Activated T-cell treated with anti-CD3 and anti-CD28 coated beads for 1 hour (primary cell): ENCODE measurements around the gene CYB5A.

Experiments
- DNase-seq: peaks from one replicate; pipeline ENCODE4 v3.0.0-alpha.2; 2020; ENCODE audit warnings: low read depth

Gene CYB5A

DNA sequence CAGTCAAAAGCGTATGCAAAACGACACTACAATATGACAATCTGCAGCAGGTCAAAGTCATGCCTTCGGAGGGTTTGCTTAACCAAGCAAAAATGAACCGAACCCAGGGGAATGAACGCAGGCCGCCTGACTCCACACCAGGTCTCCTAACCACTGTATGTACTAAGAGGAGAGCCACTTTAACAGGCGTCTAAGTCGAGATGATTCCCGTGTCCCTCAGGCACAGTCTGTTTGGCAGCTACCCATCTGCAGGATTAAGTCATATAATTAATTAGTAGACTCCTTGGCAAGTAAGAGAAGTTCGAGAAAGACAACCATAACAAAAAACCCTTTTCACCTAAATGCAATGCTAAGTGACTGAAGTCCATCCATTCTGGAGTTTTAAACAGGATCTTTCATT lies 15.2 kb downstream of the CYB5A start:
- DNase-seq: no peak

DNA sequence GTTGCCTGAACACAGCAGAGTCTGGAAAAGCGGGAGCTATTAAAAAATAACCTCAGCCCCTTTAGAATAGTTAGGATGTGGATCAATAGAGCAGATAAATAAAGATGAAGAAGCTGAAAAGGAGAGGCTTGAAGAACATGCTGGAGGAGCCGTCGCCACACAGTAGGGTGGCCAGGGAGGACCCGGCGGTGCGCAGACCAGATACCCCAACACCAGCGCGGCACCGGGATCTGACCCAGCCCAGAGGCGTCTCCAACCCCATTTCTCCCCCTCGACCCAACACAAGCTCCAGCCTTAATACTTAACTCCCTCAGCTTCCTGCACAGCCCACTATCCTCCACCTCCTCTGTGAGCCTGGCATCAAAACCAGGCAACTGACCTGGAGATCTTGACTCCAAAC lies 16.0 kb downstream of the CYB5A start:
- DNase-seq: no peak

DNA sequence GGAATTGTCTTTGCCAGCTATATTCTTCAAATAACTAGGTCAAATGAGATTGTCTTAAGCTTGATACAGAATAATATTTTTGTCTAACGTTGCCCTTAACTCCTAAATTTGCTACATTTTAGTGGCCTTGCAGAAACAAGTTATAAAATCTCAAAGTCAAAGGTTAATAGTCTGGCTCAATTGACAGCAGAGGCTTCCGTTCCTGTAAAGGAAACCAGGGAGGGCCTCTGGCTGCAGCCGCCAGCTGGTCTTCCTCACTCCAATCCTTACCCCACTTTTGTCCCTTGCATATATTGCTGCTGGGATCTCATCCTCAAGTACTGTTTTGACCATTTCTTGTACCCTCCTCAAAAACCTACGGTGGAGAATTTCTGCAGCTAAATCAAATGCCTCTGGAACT lies 17.1 kb downstream of the CYB5A start:
- no peak for DNase-seq

- no peak for DNase-seq
Observed at GRCh38 chr18:74273394-74273793, 18.4 kb downstream of the CYB5A start.

- DNase-seq: no peak
Observed at GRCh38 chr18:74271635-74272034, 20.1 kb downstream of the CYB5A start.

- DNase-seq: no peak
Observed at GRCh38 chr18:74268933-74269620, 22.7 kb downstream of the CYB5A start.

DNA sequence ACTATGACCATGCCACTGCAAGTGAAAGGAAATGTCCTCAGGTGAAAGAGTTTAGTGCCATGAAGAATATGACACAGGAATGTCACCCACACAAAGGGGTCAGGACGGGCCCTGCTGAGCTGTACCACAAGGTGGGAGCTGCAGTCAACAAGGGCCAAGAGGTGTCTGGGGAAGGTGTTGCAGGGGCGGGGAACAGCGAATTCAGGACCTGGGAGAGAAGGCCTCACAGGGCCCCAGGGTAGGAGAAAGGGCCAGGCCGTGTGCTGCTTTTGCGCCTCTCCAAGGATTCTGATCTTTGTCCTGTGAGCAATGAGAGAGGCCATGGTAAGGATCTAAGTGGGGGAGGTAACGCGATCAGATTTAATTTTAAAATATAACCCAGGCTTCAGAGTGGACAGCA lies 23.6 kb downstream of the CYB5A start:
- no peak for DNase-seq

DNA sequence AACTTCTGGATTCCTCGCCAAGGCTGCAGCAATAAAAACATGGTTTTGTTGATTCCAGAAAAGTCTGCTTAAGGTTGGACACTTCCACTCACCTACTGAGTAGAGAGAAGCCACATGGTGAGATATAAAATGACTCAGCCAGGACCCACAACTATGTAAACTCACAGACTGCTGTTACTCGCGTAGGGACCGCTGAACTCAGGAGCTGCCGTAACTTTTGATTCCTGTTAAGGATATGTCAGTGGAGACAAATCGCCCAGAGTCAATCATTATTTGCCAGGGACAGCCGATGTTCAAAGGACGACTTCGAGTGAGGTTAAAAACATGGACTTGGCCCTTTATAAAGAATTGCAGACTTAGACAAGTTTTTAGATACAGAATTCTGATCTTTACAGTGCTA lies 25.6 kb downstream of the CYB5A start:
- no peak for DNase-seq

- no peak for DNase-seq
Observed at GRCh38 chr18:74265546-74266098, 26.1 kb downstream of the CYB5A start.

DNA sequence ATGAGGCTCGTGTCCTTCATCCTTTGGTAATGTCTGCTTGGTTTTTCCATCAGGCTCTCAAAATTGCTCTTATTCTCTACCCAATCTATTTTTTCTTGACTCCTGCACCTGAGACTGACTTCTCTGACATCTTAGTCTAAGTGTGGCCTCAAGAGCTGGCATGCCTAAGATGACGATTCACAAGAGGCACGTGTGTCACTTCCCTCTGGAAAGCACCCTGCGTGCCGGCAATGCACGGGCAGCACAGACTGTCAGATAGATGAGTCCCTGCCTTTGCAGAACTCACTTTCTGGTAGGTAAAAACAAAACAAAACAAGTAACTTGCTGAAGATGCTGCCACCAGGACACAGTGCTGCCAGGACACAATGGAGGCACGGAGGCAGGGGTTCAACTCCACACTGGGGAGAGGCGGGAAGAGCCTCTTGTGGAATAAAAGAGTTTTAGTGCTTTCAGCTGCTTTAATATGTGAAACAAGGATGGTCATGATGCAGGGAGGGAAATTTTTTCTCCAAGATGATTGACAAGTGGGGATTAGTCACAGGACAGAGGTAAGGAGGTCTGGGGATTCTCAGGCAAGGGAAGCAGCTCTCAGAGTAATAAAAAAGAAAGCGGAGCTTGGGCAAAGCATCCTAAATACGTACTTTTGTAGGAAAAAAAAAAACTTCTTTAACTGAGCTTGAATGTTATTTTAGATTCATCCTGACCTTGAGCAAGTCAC lies 27.3 kb downstream of the CYB5A start:
- DNase-seq: no peak

DNA sequence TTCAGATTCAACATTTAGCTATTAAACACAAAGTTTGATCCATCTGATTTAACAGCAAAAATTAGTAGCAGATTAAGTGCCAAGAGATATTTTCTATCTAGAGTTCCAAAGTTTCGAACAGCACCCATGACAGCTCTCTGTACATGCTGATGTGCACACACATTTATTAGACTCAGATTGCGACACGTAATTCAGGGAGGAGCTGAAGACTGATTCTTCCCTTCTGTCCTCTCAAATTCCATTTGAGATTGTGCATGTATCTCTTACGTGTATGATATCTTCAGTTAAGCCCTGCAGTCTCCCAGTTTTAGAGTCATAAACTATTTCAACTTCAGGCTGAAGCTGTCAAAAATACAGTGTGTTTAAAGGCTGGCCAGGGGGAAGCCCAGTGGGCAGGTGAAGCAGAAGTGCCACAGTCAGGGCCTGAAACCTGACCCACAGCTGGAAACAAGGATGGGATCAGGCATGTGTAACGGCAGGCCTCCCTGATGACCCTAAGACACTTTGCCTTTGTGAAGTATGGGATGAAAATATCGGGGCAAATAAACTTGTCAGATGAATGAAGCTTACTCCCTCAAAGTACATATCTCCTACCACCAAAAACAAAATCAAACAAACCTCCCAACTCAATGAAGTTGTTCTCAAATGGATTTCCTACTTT lies 30.6 kb downstream of the CYB5A start:
- no peak for DNase-seq

DNA sequence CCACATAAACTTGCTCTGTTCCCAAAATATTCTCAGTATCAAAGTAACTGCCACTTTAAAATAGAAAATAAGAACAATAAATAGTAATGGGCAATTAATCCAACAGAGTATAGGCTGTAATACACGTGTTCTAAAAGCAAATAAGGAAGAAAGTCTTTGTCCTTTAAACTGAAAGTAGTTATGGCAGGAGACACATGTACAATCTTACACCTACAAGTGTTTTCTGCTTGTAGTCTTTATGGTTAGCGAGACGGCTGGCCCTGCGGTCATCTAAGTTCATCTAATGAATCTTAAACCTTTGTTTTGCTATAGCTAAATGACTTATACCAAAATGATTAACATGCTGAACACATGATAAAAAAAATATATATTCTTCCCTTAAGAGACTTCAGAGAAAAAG lies 32.4 kb downstream of the CYB5A start:
- DNase-seq: no peak

DNA sequence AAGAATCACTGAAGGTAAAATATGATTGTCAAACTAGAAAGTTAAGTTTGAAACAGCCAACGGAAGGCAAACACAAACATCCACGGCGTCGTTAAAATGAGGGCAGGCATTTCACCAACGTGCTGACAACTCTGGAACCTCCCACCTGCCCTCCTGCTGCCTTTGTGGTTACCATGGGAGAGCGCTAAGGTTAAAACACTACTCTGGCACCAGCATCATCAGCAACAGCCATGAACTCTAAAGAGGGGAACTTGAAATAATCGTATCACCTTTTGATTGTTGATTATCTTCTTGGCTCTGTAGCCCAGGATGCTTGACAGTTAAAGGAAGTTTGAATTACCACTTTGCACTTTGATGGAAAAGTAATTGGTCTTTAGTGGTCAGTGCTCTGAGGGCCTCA lies 34.7 kb downstream of the CYB5A start:
- no peak for DNase-seq

GRCh38 chr18:74256190-74256589 lies 35.6 kb downstream of the CYB5A start:
- DNase-seq: no peak

GRCh38 chr18:74255131-74255616 lies 36.6 kb downstream of the CYB5A start:
- no peak for DNase-seq

DNA sequence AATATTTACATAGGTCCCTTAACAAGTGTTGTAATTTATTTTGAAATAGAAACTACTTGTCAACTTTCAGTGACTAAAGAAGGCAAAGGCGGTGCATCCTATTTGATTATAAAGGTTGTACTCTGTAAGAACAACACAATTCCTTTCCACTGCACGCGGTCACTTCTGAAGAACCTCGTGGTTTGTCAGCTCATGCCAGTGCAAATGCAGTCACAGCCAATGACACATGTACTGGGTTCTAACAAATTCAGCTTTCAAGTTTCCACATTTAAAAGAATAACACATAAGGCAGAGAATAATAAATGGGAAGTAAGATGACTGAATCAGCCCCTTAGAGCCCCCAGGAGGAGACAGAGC lies 39.7 kb downstream of the CYB5A start:
- no peak for DNase-seq

DNA sequence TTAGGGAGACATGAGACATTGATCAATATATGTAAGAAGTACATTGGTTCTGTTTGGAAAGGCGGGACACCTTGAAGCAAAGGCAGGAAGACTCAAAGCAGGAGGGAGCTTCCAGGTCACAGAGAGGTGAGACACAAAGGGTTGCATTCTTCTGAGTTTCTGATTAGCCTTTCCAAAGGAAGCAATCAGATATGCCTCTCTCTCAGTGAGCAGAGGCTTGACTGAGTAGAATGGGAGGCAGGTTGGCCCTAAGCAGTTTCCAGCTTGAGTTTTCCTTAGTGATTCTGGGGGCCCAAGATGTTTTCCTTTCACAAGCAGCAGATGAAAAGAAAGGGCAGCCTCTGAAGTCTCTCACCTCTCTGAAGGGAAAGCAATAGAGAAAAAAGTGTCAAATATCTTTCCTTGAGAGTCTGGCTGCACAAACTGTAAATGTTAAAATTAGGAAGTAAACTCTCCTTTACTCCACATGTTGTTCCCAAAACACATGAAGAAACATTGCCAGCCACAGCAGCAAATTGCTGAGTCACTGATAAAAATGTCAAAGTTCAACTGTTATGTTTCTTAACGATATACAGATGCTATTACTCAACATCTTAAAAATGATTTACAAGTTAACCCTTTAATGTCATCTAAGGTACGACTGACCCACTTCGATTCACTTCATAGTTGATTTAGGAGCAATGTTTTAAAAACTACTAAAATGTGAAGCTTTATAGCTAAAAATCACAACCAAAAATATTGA lies 40.3 kb downstream of the CYB5A start:
- no peak for DNase-seq

DNA sequence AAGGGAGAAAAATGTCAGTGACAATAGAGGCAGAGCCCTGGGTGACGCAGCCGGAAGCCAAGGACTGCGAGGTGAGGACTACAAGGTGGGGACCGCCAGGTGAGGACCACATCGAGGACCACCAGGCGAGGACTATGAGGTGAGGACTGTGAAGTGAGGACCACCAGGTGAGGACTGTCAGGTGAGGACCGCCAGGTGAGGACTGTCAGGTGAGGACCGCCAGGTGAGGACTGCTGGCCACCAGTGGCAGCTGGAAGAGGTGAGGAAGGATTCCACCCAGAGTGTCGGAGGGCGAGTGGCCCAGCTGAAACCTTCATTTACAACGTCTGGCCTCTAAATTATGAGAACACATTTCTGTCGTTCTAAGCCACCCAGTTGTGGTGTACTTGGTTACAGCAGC lies 41.6 kb downstream of the CYB5A start:
- DNase-seq: no peak

- no peak for DNase-seq
Observed at GRCh38 chr18:74249181-74249968, 42.4 kb downstream of the CYB5A start.

DNA sequence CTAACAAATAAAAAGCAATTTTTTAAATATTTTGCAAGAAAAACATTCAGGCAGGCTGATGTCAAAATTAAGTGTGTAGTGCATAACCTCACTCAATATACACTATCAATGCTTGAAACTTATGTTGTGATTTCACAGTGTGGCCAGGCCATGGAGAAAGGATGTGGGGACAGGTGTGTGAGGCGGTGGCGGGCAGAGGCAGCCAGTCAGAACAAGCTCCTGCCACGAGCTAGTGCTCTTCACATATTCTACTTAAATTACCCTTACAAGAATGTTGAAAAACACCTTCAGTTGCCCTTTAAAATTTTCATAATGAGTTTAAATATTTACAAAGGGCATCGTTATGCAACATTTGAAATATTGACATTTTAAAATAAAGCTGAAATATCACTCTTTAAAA lies 43.2 kb downstream of the CYB5A start:
- DNase-seq: no peak

DNA sequence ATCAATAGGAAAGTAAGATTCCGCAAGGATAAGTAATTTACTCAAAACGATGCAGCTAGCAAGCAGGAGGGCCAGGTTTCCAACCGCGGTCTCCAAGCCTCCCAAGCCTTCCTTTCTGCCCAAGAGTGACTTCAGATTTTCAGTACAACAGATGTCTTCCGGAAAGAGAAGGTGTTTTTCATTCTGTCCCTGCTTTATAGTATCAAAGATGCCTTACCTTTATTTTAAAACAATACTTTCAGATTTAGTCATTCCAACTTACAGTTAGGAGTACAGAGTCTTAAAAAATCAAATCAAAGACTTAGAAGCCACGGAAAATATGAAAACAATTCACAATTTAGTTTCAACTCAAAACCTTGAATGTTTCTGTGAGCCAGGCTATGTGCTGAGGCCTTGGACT lies 43.6 kb downstream of the CYB5A start:
- no peak for DNase-seq

- no peak for DNase-seq
Observed at GRCh38 chr18:74244554-74244953, 47.2 kb downstream of the CYB5A start.
